Prostate gland (tissue), 2 donors: Measurements from ENCODE around the gene IL12RB2. TPM values are rescaled to one million over a fixed set of nuclear protein-coding genes. Genes with fewer than 3 reads are reported as not detected.

ENCODE experiments used
- DNase-seq: peaks from one replicate; pipeline ENCODE4 v3.0.0-alpha.2; 2019; ENCODE audit warnings: low spot score
- H3K27ac ChIP-seq, 2 donors: fragments of 200-600 bp; sonication (generic); 2 replicates each; pipeline ENCODE4 v1.5.1; 2017 to 2019
- H3K27me3 ChIP-seq: fragments of 200-600 bp; sonication (generic); replicated peaks from 2 replicates; pipeline ENCODE4 v1.5.1; 2019; ENCODE audit not compliant: insufficient read depth
- H3K36me3 ChIP-seq, 2 donors: fragments of 200-600 bp; sonication (generic); 1 replicate in 1 of 2; 2 replicates in 1 of 2; pipeline versions ENCODE4 v1.5.1 to v1.8.1; 2017 to 2019
- H3K4me1 ChIP-seq: fragments of 200-600 bp; sonication (generic); replicated peaks from 2 replicates; pipeline ENCODE4 v1.5.1; 2019
- H3K4me3 ChIP-seq, 2 donors: fragments of 200-600 bp; sonication (generic); 2 replicates each; pipeline ENCODE4 v1.5.1; 2017 to 2019
- H3K9me3 ChIP-seq: fragments of 200-600 bp; sonication (generic); 2 replicates; pipeline ENCODE4 v1.5.1; 2017
- CTCF ChIP-seq, 4 experiments: fragments of 200-600 bp in 2 of 4; fragments of 450-650 bp in 2 of 4; sonication (generic) in 2 of 4; IDR thresholded peaks; 1 replicate in 3 of 4; 2 replicates in 1 of 4; pipeline ENCODE4 v1.5.1; 2016 to 2019; ENCODE audit warnings: antibody characterized with exemption in 4 of 4, mild to moderate bottlenecking in 2 of 4, moderate library complexity in 2 of 4
- POLR2A ChIP-seq: fragments of 450-650 bp; IDR thresholded peaks from one replicate; pipeline ENCODE4 v1.6.1; 2016; ENCODE audit warnings: antibody characterized with exemption, mild to moderate bottlenecking
- POLR2AphosphoS5 ChIP-seq: sonication (generic); formaldehyde crosslinking; IDR thresholded peaks from one replicate; pipeline ENCODE4 v1.6.1; 2017; ENCODE audit warnings: antibody characterized with exemption
- WGBS: methylation state at CpG from one replicate; pipeline ENCODE4 v1.1.5; 2018; 5-methylcytosine and 5-hydroxymethylcytosine counted together
- intact Hi-C: fragments of 100-400 bp; cut with DNase I; formaldehyde crosslinking; loops from one replicate; pipeline ENCODE4 v1.14.2; 2022
- total RNA-seq, 2 donors: library from RNA; depleted of rRNA; stranded (reverse); fragments of >200 nt; gene quantifications; one replicate each; pipeline ENCODE4 v1.1.0, GENCODE V29; 2016

The IL12RB2 gene
- total RNA-seq, 2 donors from 2014 or later, result 0.18 to 1.6 TPM

DNA sequence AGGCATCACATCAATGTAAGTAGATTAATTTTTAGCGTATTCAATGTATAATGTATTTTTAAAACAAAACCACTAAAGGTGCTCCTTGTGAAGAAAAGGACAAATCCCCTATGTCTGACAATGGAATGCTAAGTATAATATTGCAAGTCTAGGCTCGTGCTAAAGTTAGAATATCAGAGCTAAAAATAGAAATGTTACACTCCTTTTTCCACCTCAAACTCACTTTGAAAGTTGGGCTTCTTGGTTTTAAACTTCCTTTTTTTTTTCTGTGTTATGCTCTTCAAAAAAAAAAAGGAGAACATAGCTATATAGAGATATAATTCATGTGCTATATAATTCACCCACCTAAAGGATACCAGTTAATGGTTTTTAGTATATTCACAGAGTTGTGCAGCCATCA, 126.2 kb downstream of the IL12RB2 start:
- Histone ChIP-seq H3K4me3 (no peak overlapping the region), H3K36me3 (no peaks in the 10 kb centered on the region), H3K27me3 (no peaks in the 10 kb centered on the region), H3K27ac (no peak overlapping the region), H3K9me3 (no peaks in the 10 kb centered on the region), H3K4me1 (no peaks in the 10 kb centered on the region)
- TF ChIP-seq POLR2A (no peak), CTCF (IDR thresholded peaks at IDR 0.05) (no peak), POLR2AphosphoS5 (no peak)
- DNase-seq, result no peak
- WGBS, result 46% methylated on average over 2 of the region's 2 CpGs
- intact Hi-C loops, result loop anchor here (10.0 kb wide), 1 partner anchor 321 kb away; no protein-coding TSS in a partner anchor

DNA sequence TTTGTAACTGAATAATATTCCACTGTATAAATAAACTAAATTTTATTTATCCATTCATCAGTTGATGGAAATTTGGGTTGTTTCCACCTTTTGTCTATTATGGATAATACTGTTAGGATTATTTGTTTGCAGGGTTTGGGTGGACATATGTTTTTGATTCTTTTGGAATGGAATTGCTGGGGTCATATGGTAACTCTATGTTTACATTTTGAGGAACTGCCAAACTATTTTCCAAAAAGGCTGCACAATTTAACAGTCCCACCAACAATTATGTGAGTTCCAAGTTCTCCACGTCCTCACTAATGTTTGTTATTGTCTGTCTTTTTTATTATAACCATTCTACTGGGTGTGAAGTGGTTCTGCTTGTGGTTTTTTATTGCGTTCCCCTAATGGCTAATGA, 126.8 kb downstream of the IL12RB2 start:
- Histone ChIP-seq H3K27ac (no peak overlapping the region), H3K27me3 (no peaks in the 10 kb centered on the region), H3K4me1 (no peaks in the 10 kb centered on the region), H3K9me3 (no peaks in the 10 kb centered on the region), H3K4me3 (no peak overlapping the region), H3K36me3 (no peaks in the 10 kb centered on the region)
- no peak for TF ChIP-seq POLR2AphosphoS5
- no peak for TF ChIP-seq CTCF (IDR thresholded peaks at IDR 0.05)
- TF ChIP-seq POLR2A, result no peak
- DNase-seq, result no peak
- 18% methylated on average over 2 of the region's 2 CpGs for WGBS
- intact Hi-C loops, result loop anchor here (10.0 kb wide), 1 partner anchor 320 kb away; no protein-coding TSS in a partner anchor

GRCh38 chr1:67436511-67437055, 128.9 kb downstream of the IL12RB2 start:
- no peak for DNase-seq
- WGBS, result 71% methylated on average over 4 of the region's 4 CpGs
- H3K4me3 ChIP-seq, result no peak overlapping the region
- H3K36me3 ChIP-seq, result no peaks in the 10 kb centered on the region
- no peak overlapping the region for H3K27ac ChIP-seq
- no peak for TF ChIP-seq POLR2A
- no peak for TF ChIP-seq POLR2AphosphoS5
- no peak for TF ChIP-seq CTCF (IDR thresholded peaks at IDR 0.05)
- H3K4me1 ChIP-seq, result no peaks in the 10 kb centered on the region
- no peaks in the 10 kb centered on the region for H3K27me3 ChIP-seq
- intact Hi-C loops, result loop anchor here (10.0 kb wide), 1 partner anchor 318 kb away; no protein-coding TSS in a partner anchor
- no peaks in the 10 kb centered on the region for H3K9me3 ChIP-seq

- no peak overlapping the region for H3K27ac ChIP-seq
- H3K4me3 ChIP-seq, result no peak overlapping the region
- intact Hi-C loops, result loop anchor here (10.0 kb wide), 1 partner anchor 317 kb away; no protein-coding TSS in a partner anchor
- TF ChIP-seq CTCF (IDR thresholded peaks at IDR 0.05) (no peak), POLR2A (no peak), POLR2AphosphoS5 (no peak)
- H3K27me3 ChIP-seq, result no peaks in the 10 kb centered on the region
- WGBS, result 87% methylated on average over 2 of the region's 2 CpGs
- H3K9me3 ChIP-seq, result no peaks in the 10 kb centered on the region
- DNase-seq, result no peak
- H3K4me1 ChIP-seq, result no peaks in the 10 kb centered on the region
- H3K36me3 ChIP-seq, result no peaks in the 10 kb centered on the region
Observed at GRCh38 chr1:67437961-67438360, 130.3 kb downstream of the IL12RB2 start.
